HuH-7 (cell line): Measurements from ENCODE around the gene WWOX.

Experiments used
- DNase-seq: peaks from one replicate; pipeline ENCODE4 v3.0.0; 2011; ENCODE audit warnings: low spot score

Gene WWOX

DNA sequence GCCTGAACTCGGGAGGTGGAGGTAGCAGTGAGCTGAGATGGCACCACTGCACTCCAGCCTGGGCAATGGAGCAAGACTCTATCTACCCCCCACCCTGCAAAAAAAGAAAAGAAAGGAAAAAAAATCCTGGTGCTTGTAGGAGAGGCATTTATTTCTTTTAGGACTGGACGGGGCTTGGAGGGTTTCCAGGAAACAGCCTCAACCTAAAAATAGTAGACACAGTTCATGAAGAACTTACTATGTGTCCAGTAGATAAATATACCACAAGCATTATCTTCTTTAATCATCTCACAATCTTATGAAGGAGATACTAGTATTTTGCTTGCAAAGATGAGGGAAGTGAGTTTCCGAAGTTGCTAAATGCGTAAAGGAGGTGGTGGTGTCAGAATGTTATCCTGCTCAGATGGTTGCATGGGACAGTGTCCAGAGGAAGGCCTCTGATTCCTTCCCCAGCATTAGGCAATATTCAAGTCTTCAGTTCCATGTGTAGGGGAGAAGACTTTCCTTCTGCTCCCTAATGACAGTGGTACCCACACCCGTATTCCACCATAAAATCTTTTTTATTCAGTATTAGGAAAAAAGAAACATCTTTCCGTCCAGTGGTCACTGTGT is 263.2 kb downstream of the WWOX start:
- DNase-seq, result no peak

DNA sequence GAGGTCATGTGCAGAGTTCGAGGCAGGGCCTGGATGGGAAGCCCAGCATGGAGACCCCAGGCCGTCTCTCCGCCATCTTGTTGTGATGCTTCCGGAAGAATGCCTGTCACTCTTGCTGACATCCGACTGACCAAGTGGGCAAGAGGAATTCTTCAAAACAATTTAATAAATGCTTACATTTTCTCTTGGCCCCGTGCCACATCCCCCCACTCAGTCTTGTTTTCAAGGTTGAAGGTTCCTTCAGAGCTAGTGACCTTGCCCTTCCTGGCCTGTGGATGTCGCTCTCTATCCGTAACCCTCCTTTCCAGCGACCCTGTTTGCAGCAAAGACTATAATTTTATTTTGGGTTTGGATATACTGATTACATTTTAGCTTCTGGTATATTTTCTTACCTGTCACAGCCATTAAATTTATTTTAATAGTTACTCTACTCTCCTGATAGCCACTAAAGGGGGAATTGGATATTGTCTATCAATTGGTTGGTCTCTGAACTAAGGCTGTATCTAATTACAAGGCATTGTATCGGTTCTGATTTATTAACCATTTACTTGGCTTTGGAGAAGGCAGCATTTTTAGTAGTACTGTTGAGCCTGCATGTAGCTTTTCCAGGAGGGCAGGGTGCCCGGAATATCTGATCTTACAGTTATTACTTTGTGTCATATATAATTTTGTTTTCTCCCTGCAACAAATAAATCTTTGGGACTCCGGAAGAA is 264.5 kb downstream of the WWOX start:
- no peak for DNase-seq

DNA sequence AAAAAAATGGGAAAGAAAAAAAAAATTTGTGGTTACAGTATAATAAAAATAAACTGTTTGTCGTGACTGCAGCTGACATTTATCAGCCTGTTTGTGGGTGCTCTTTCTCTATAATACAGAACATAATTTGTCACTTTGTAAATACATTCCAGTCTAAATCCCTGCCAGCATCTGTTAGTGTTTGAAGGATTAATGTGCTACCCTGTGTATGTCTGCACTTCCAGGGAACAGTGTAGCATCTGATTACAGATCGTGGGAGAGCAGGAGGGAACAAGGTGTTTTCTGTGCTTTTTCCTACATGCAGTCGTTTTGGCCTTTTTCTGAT is 265.1 kb downstream of the WWOX start:
- DNase-seq, result no peak

DNA sequence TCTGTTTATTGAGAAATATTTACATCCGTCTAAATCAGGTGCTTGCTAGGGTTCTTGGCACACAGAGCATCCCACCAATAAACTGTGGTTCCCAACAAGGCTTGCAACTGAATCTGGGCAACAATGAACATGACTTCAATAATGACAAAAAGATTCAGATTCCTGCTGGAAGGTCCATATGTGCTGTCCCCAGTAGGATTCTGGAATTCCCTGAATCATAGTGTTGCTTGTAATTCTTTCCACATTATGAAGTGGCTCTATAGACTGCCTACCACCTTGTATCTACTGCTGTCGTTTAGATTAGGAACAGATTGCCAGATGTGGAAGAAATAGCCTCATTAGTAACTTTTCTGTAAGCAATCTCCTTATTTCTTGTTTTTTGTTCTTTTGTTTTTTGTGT is 265.9 kb downstream of the WWOX start:
- no peak for DNase-seq

DNA sequence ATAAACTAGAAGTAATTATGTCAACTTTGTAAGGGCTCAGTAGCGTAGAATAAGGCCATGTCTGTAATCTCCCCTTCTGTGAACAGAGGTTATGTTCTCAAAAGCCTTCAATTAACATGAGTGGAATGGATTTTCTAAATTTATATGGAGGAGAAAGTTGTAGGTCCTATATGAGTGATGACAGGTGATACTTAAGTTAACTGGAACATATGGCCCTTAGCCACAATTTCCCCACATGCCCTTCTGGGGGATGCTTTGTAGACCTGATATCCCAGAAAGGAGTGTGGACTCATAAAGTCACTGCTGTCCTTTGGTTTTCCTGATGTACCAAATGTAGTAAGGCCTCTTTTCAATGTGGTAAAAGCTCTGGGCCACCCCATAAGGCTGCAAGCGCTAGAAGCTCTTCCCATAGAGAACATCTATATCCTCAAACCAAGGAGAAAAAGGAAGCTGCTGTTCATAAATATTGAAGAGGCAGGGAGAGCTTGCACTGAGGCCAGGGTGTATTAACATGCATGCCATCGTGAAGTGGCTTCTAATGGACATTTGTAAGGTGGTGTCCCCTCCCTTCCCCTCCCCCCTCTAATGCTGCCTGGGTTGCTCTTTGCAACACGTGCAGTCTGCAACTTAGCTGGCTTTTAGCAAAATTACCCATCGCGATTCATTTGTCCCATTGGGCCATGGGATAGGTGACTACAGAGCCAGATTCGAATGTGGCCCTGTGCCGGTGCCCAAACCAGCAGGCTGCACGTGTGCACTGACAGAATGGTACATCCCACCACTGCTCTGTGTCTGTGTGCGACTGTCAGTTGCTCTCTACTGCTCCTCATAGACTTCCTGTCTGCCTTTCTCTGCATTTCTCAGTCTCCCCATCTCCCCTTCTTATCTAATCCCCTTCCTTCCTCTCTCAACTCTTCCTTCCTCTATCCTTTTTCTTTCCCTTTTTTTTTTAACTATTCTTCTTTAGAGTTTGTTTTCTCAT is 269.0 kb downstream of the WWOX start:
- DNase-seq, result no peak

DNA sequence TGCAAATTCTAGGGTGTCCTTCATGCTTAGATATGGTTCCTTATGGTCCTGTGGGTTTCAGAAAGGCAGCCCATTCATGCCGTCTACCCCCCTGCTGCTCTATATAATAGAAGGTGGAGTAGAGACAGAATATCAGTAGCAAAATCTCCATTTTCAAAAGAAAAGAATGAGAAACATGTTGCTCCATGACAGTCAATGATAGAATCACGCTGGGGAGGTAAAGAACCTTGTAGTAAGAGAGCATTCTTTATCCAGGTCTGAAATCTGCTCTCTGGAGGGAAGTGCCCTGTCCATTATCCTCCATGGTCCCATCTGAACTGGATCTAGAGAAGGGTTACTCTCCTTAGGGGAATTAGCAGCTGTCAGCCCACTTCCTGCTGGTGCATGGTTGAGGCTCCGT is 272.8 kb downstream of the WWOX start:
- DNase-seq, result no peak

DNA sequence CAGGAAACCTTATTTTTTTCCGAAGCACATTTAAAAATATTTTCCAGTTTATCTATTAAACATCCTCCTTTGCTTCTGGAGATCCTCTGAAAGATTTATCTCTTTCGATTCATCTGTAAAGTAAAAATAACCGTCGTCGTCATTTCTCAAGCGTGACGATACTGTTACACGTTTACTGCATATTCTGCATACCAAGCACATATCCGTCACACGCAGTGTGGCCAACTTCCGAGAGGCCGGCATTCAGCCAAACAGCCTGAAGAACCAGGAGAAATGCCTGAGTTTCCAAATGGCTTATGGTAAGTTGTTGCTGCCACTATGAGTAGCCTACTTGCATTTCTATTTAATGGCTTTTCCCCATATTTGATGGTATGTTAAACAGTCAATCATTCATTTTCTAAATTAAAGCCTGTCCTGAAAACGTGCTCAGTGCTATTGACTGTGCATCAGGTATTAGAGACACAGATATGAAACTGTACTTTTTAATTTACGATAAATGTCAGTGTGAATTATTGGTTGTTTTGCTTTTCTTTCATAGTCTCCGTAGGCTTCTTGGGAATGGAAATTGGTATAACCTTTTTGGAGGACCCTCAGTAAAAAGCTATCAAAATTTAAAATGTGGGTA is 275.7 kb downstream of the WWOX start:
- no peak for DNase-seq

DNA sequence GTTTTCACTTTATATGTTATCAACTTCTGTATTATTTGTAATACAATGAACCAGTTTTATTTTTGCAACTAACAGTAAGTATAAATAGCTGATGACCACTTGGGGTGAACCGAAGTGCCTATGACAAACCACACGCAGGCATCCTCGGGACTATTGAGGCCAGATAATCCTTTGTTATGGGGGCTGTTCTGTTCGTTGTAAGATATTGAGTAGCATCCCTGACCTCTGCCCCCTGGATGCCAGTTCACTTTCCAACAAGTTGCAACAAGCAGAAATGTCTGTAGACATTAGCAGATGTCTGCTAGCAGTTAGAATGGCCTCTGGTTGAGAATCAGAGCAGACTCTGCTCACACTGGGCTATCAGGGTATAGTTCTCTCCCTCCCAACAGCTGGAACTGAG is 277.0 kb downstream of the WWOX start:
- no peak for DNase-seq

DNA sequence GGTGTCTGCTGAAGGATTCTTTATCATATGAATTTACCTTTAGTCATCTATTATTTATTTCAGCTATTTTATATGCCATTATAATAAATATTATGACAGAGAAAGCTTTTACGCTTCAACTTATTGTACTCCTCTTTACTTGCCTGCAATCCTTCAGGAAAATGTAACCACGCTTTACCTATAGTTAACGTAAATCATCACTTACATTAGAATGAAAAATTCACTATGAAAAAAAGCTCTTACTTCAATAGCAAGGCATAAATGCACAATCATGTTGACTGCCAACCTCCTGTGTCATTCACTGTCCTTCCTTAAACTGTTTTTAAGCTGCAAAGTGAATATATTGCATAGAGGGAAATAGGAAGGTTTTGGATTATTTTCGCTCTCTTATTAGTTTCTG is 277.9 kb downstream of the WWOX start:
- DNase-seq, result no peak

DNA sequence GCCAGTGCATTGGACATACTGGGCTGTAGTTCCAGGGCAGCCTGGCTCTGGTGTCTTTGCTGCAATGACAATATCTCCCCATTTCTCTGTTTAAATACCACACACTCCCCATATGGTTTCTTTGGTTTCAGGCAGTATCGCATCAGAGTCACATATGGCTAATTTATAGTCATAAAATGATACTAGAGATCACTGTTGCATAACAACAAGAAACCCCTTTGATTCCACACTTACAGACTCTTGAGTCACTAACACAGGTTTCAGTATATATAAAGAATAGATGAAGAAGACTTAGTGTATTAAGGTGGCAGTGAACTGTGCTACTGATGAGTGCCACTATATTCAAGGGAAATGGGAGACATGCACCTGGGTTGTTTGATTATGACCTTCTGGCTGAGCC is 281.6 kb downstream of the WWOX start:
- no peak for DNase-seq

DNA sequence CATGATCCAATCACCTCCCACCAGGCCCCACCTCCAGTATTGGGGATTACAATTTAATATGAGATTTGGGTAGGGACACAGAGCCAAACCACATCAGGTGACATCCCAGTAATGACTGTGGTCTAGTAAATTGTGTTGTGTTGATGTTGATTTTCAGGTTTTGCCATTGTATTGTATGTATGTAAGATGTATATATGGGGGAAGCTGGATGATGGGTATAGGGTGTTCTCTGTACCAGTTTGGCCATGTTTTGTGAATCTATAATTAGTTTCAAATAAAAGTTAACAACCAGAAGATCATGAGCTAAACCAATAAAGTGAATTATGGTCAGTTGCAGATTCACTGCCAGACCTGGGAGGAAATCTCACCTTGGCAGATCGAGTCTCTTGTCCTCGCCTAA is 283.7 kb downstream of the WWOX start:
- DNase-seq, result no peak

DNA sequence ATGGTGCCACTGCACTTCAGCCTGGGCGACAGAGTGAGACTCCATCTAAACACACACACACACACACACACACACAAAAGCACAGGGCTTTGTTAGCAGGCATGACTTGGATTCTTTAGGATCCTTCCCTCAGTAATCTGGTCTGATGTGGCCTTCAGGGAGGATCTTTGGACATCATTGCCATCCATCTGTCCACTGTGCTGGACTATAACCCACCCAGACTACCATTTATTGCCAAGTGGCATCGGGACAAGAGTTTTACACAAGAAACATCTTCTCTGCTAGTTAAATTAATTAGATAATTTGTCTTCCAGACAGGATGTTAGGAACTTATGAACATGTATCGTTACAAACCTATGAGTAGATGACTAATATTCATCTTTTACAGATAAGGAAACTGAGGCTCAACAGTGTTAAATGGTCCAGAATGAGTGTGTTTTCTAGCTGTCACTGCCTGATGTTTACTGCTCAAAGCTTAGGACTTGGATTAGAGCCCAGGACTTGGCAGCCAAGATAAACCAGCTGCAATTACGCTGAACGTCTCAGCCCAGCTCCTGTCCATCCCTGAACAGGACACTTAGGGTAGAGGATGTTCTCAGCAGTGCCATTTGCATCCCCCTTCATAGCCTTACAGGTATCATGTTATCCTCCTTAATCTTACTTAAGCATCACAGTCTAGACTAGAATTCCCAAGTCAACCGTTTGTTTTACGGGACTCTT is 285.8 kb downstream of the WWOX start:
- DNase-seq, result no peak

DNA sequence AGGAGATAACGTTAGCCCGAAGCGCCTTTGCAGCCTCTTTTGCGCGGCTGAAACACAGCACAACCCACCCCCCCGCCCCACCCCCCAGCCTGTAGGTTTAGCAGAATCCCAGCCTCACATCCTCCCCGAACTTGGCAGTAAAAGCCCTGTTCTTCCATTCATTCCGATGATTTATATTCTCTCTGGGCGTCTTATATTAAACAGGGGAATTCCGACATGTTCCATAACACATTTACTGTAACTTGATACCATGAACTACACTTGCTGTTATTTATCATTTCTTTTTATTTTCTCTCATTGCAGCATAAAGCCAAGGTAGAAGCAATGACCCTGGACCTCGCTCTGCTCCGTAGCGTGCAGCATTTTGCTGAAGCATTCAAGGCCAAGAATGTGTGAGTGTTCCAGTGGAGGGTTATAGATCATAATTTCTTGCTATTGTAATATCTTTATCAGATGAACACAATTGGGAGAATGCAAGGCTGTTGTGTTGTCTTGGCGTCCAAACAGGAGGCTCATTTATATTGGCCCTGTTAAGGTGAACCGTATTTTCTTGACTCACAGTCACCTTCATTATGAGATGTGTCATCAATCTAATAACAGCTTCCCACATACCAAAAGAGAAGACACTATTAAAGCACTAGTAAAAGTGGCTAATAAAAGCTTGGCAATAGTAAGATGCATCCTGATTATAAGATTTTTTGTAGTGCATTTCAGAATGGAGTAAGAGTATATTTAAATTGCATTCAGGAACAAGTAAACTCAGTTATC is 287.3 kb downstream of the WWOX start:
- no peak for DNase-seq

DNA sequence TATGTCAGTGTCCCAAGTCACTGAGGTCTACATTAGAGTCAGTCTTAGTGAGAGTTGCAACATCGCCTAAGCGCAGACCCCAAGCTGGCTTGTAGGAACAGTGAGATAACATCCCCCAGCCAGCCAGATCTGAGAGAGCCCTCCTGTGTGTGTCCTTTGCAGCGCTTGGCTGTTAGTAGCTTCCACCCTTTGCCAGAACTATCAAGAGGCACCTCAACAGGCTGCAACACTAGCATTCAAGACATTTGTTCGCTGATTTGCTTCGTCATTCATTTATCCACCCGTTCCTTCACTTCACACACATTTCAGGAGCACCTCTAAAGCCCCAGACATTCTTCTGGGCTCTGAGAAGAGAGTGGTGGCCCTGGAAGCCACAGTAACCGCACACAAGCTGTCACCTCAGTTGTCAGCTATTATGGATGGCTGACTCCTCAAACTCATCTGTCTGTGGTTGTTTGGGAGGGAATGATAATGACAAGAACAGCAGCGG is 289.6 kb downstream of the WWOX start:
- no peak for DNase-seq

DNA sequence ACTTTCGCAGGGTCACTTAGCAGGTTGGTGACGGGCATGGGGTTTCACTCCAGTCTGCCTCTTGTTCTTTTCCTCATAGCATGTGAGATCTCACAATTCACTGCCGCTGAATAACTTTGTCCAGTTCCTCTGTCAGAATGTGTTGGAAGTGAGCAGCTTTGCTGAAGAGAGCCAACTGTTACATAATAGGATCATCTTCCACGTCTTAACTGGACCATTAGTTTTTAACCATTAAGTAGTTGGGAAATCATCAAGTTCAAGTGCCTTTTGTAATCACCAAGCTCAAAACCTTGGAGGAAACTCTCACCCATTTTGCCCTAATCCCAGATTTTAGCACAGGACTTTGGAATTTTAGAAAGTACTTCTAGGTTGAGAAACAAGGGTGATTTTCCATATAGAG is 290.6 kb downstream of the WWOX start:
- DNase-seq, result no peak

DNA sequence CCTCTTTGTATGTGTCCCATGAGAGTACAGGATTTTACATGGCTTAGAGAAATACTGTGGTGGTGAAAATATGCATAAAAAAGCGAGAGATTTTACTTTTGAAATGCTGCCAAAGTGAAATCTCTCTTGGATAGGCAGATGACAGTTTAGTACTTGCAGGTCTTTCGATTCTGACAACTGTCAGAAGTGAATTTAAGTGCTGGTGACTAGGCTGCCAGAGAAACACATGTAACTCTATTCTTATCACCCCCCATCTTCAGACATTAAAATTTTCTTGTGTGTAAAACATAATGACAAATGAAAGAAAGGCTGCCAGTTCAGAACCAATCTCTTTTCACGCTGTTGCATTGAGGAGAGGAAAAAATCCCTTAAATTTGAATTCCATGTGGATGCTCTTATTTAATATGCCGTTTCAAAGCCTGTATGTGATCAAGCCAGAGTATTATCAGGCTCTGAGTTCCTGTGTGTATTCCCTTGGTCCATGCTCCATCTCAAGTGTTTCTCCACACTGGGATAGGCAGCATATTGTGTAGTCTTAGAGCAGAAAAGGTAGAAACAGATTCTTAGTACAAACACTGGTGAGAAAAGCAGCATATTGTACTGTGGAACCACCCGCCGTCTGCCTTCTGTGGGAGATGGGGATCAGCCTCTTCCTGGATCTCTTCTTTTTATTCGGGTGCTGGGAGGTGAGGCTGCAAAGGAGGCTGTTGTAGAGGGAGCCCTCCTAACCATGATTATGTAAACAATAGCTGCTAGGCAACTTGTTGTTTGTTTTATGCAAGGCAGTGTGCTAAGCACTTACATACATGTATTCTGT is 291.3 kb downstream of the WWOX start:
- no peak for DNase-seq

DNA sequence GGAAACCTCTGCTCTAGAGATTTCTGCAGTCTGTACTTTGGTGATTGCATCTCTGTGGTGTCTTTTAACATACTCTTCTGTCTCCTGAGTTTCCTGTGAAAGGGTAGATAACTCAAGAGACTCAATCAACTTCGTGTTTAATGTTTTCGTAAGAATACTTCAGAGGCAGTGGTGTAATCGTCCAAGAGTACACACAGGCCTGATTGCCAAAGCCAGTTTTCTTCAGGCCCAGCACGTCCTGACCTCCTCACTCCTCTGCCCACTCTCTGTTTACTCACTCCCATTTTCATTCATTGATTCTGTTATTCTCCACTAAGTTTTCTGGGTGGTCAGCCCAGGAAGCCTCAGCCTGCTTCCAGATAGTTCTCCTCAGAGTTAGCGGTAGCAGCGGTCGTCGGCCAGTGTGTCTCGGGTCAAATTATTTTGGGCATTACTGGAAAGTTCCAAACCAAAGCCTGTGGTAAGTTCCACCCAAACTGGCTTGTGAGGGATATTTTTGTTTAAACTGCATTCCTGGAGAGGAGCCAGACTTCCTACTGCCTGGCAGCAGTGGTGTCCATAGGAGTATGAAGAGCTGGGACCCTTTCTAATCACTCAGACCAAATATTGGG is 293.2 kb downstream of the WWOX start:
- no peak for DNase-seq

DNA sequence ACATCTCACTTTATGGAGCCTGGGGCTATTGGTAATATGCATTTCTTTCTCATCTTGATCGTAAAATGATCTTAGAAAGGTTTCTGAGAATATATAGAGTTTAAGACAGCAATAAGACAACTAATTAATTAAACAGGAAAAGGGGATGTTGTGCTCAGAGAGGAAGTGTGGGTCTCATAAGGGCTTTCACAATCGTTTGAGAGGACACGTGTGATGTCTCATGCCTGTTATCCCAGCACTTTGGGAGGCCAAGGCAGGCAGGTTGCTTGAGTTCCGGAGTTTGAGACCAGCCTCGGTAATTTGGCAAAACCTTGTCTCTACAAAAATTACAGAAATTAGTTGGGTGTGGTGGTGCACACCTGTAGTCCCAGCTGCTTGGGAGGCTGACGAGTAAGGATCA is 295.6 kb downstream of the WWOX start:
- no peak for DNase-seq

DNA sequence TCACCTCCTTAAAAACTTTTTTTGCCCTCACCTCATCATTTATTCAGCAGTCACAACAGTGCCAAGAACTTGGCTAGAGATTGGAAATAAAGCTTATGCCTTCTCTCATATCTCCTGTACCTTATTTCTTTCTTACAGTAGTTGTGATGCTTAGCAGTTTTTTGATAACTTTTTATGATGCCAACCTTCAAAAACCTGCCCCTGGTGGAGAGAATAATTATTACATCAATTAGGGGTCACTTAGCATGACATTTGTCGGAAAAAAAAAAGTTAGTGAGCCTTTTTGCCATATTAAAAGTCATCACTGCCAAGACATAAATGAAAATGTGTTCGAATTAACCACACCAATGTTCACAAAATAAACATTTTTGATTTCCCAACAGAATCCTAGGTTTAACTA is 296.6 kb downstream of the WWOX start:
- DNase-seq, result no peak

DNA sequence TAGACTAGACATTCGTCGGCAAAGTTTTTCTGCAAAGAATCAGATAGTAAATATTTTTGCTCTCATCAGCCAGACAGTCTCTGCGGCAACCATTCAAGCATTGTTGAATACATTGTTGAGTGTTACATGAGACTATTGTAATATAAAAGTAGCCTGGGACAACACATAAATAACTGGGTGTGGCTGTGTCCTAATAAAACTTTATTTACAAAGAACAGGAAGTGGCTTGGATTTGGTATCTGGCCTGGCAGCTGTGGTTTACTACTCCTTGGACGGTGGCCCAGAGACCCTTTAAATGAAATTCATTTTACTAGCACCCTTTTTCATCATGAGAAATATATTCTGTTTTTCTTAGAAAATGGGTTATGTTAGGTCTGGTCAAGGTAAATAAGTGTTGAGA is 297.2 kb downstream of the WWOX start:
- no peak for DNase-seq
